DOHH2 (cell line): Measurements from ENCODE around the gene FBXO33.

Experiments
- CTCF ChIP-seq: fragments of 200-600 bp; sonication (generic); IDR thresholded peaks from one replicate; pipeline ENCODE4 v1.5.1; 2014; ENCODE audit warnings: antibody characterized with exemption, mild to moderate bottlenecking, low read depth, low read length; ENCODE audit not compliant: poor library complexity, severe bottlenecking
- EZH2phosphoT487 ChIP-seq: fragments of 200-600 bp; sonication (generic); IDR thresholded peaks from 2 replicates; pipeline ENCODE4 v1.6.1; 2017; ENCODE audit warnings: borderline replicate concordance, mild to moderate bottlenecking, antibody characterized with exemption, low read length, moderate library complexity, mixed read lengths

DNA sequence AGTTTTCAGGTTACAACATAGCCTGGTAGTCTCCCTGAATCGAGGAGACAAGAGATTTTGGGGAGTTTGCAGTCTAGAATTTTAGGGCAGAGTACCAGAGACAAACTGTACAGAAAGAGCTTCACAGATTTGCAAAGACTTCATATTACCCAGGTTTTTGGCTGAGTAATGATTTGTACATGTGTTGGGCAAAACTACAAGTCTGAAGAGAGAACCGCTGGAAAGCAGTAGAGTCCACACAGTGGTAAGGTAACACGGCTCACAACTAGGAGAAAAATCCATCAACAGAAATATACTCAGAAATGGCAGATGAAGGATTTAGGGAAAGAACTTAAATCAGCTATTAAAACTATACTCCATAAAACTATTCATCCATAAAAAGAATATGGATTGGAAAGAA lies 25.7 kb downstream of the FBXO33 start:
- TF ChIP-seq CTCF = no peak
- TF ChIP-seq EZH2phosphoT487 = no peak
